Caco-2 (cell line): ENCODE results near the gene SNAPC3. TPM values are rescaled to one million over a fixed set of nuclear protein-coding genes. Genes with fewer than 3 reads are reported as not detected.

Source experiments
- BruUV-seq: library from RNA; stranded (reverse); fragments of 400-500 nt; replicated peaks from 2 replicates; lab custom pipeline; 2021; lab: Mats Ljungman, UMichigan
- CTCF ChIA-PET: fragments of 300-600 bp; sonication (Branson Sonifier 250); formaldehyde crosslinking; loops from one replicate; lab custom pipeline; 2022; ENCODE audit warnings: antibody characterized with exemption; lab: Charles Lee
- POLR2A ChIA-PET: fragments of 300-600 bp; sonication (Branson Sonifier 250); formaldehyde crosslinking; loops from one replicate; lab custom pipeline; 2022; ENCODE audit warnings: antibody characterized with exemption; lab: Charles Lee
- DNase-seq, 2 experiments: peaks; one replicate each; pipeline versions ENCODE4 v3.0.0 to v3.0.0-alpha.2; 2020 to 2022
- H3K27me3 ChIP-seq: replicated peaks from 2 replicates; pipeline ENCODE4 v1.6.0; 2011; ENCODE audit warnings: low read length; ENCODE audit not compliant: control insufficient read depth, insufficient read depth
- H3K36me3 ChIP-seq: 2 replicates; pipeline ENCODE4 v1.5.1; 2011; ENCODE audit warnings: low read length; ENCODE audit not compliant: control insufficient read depth, insufficient read depth
- H3K4me1 ChIP-seq: fragments of 250-450 bp; sonication (Bioruptor Pico); 2 replicates; pipeline ENCODE4 v1.5.1; 2020; ENCODE audit warnings: mild to moderate bottlenecking
- H3K4me3 ChIP-seq: 2 replicates; pipeline ENCODE4 v1.5.1; 2011; ENCODE audit warnings: low read depth, mild to moderate bottlenecking, control low read depth, low read length
- H3K9me3 ChIP-seq: fragments of 250-450 bp; sonication (Bioruptor Pico); 2 replicates; pipeline ENCODE4 v1.5.1; 2020; ENCODE audit warnings: mild to moderate bottlenecking, moderate library complexity
- H3K27ac Mint-ChIP-seq: one replicate; pipeline ENCODE4 v1.8.0; 2022; ENCODE audit warnings: mixed read lengths; ENCODE audit not compliant: unreplicated experiment
- H3K27me3 Mint-ChIP-seq: one replicate; pipeline ENCODE4 v1.8.0; 2022; ENCODE audit warnings: mixed read lengths; ENCODE audit not compliant: insufficient read depth, unreplicated experiment
- H3K36me3 Mint-ChIP-seq: one replicate; pipeline ENCODE4 v1.8.0; 2022; ENCODE audit warnings: mild to moderate bottlenecking, mixed read lengths; ENCODE audit not compliant: insufficient read depth, unreplicated experiment
- H3K4me1 Mint-ChIP-seq: one replicate; pipeline ENCODE4 v1.8.0; 2022; ENCODE audit warnings: low read depth, mixed read lengths; ENCODE audit not compliant: unreplicated experiment
- H3K4me3 Mint-ChIP-seq: one replicate; pipeline ENCODE4 v1.8.0; 2022; ENCODE audit warnings: mild to moderate bottlenecking, moderate library complexity, mixed read lengths; ENCODE audit not compliant: unreplicated experiment
- H3K9me3 Mint-ChIP-seq: one replicate; pipeline ENCODE4 v1.8.0; 2022; ENCODE audit warnings: mixed read lengths; ENCODE audit not compliant: unreplicated experiment
- intact Hi-C: fragments of 100-400 bp; cut with micrococcal nuclease; formaldehyde crosslinking; loops from one replicate; pipeline ENCODE4 v1.10.0; 2022; ENCODE audit not compliant: unreplicated experiment
- total RNA-seq: library from RNA; stranded (reverse); gene quantifications from 2 replicates; pipeline ENCODE4 v1.2.3, GENCODE V29; 2022
- TF ChIP-seq, protein P1 (sequence below), 2 experiments: fragments of 200-600 bp in 1 of 2; IDR thresholded peaks; 1 replicate in 1 of 2; 2 replicates in 1 of 2; pipeline versions ENCODE4 v1.5.1 to v1.8.0; 2011 to 2022; ENCODE audit warnings: antibody characterized with exemption in 1 of 2, control low read depth in 1 of 2, inconsistent platforms in 1 of 2, low read depth in 1 of 2, low read length in 1 of 2, mild to moderate bottlenecking in 1 of 2, moderate library complexity in 1 of 2; ENCODE audit not compliant: insufficient read depth in 1 of 2, severe bottlenecking in 1 of 2, unreplicated experiment in 1 of 2

The SNAPC3 gene
- total RNA-seq, 1 experiment from 2014 or later = 21.1 TPM

DNA sequence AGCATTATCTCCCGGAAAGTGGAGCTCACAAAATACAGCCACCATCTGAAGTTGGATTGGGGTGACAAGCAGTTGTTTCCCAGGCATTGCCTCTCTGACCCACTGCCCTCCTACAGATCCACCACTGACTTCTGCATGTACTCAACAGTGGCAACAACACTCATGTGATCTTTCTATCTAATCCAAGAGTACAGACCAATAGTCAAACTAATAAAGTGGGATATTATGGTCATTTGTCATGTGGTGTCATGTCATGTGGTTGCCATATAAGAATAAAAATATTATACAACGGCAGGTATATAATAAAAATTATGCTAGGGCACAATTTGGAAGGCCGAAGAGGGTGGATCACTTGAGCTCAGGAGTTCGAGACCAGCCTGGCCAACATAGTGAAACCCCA lies 33.0 kb upstream of the SNAPC3 start:
- no peak overlapping the region for H3K4me3 ChIP-seq
- Mint-ChIP-seq H3K36me3 (no peaks in the 10 kb centered on the region), H3K4me1 (no peaks in the 10 kb centered on the region), H3K9me3 (no peaks in the 10 kb centered on the region), H3K27ac (no peak overlapping the region), H3K27me3 (no peaks in the 10 kb centered on the region), H3K4me3 (no peak overlapping the region)
- no peaks in the 10 kb centered on the region for H3K9me3 ChIP-seq
- intact Hi-C loops = no loop called here
- DNase-seq = no peak
- POLR2A ChIA-PET = no interaction called here
- no peaks in the 10 kb centered on the region for H3K4me1 ChIP-seq
- CTCF ChIA-PET = no interaction called here
- H3K27me3 ChIP-seq = no peaks in the 10 kb centered on the region
- no peaks in the 10 kb centered on the region for H3K36me3 ChIP-seq
- BruUV-seq = no TSS peak
- TF ChIP-seq, protein P1, sequence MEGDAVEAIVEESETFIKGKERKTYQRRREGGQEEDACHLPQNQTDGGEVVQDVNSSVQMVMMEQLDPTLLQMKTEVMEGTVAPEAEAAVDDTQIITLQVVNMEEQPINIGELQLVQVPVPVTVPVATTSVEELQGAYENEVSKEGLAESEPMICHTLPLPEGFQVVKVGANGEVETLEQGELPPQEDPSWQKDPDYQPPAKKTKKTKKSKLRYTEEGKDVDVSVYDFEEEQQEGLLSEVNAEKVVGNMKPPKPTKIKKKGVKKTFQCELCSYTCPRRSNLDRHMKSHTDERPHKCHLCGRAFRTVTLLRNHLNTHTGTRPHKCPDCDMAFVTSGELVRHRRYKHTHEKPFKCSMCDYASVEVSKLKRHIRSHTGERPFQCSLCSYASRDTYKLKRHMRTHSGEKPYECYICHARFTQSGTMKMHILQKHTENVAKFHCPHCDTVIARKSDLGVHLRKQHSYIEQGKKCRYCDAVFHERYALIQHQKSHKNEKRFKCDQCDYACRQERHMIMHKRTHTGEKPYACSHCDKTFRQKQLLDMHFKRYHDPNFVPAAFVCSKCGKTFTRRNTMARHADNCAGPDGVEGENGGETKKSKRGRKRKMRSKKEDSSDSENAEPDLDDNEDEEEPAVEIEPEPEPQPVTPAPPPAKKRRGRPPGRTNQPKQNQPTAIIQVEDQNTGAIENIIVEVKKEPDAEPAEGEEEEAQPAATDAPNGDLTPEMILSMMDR (IDR thresholded peaks at IDR 0.05; ENCODE audit: insufficient read depth in 1 of 2, low read depth in 1 of 2, low read length in 1 of 2, severe bottlenecking in 1 of 2, unreplicated experiment in 1 of 2) = no peak

DNA sequence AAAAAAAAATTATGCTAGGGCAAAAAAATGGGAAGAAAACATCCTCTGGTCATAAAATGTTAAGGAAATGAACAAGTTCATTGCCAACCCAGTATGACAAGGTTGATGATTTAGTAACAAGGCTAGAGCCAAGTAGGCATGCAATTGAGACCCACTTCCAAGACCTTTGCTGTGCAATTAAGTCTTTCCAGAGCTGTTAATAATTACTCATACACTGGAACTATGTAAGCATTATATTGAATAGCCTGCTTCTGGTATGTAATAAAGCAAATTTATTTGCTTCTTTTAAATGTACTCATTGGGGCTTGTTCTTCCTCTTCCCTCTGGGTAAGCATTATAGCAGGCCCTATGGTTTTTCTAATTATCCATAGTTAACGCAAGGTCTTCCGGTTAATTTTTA lies 32.5 kb upstream of the SNAPC3 start:
- ChIA-PET POLR2A (no interaction called here), CTCF (no interaction called here)
- DNase-seq = no peak
- H3K9me3 ChIP-seq = no peaks in the 10 kb centered on the region
- intact Hi-C loops = no loop called here
- no peak overlapping the region for H3K4me3 ChIP-seq
- H3K27me3 ChIP-seq = no peaks in the 10 kb centered on the region
- Mint-ChIP-seq H3K36me3 (no peaks in the 10 kb centered on the region), H3K27me3 (no peaks in the 10 kb centered on the region), H3K9me3 (no peaks in the 10 kb centered on the region), H3K4me1 (no peaks in the 10 kb centered on the region), H3K27ac (no peak overlapping the region), H3K4me3 (no peak overlapping the region)
- BruUV-seq = no TSS peak
- no peaks in the 10 kb centered on the region for H3K36me3 ChIP-seq
- TF ChIP-seq, protein P1 (IDR thresholded peaks at IDR 0.05; ENCODE audit: insufficient read depth in 1 of 2, low read depth in 1 of 2, low read length in 1 of 2, severe bottlenecking in 1 of 2, unreplicated experiment in 1 of 2) = no peak
- no peaks in the 10 kb centered on the region for H3K4me1 ChIP-seq

DNA sequence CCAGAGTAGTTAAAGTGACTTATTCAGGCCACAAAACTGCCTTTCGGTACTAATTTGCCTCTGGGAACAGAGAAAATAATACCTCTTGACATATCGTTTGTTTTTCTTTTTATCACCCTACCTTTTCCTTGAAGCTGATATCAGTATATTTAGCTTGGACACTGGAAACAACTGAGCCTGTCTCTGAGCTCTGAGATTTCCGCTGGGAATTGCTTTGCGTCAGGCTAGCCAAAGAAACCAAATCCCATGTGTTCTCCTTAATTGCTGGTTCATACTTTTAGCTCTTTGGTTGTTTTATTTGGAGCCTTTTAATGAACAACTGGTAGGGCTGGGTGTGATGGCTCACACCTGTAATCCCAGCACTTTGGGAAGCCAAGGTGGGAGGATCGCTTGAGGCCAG lies 30.3 kb upstream of the SNAPC3 start:
- no peak overlapping the region for H3K4me3 Mint-ChIP-seq
- H3K4me1 Mint-ChIP-seq = no peaks in the 10 kb centered on the region
- no peaks in the 10 kb centered on the region for H3K27me3 ChIP-seq
- CTCF ChIA-PET = no interaction called here
- H3K27ac Mint-ChIP-seq = no peak overlapping the region
- H3K36me3 Mint-ChIP-seq = no peaks in the 10 kb centered on the region
- H3K9me3 ChIP-seq = no peaks in the 10 kb centered on the region
- no peaks in the 10 kb centered on the region for H3K36me3 ChIP-seq
- H3K4me3 ChIP-seq = no peak overlapping the region
- H3K4me1 ChIP-seq = no peaks in the 10 kb centered on the region
- TF ChIP-seq, protein P1 (IDR thresholded peaks at IDR 0.05; ENCODE audit: insufficient read depth in 1 of 2, low read depth in 1 of 2, low read length in 1 of 2, severe bottlenecking in 1 of 2, unreplicated experiment in 1 of 2) = no peak
- POLR2A ChIA-PET = no interaction called here
- DNase-seq = no peak
- BruUV-seq = no TSS peak
- H3K9me3 Mint-ChIP-seq = no peaks in the 10 kb centered on the region
- H3K27me3 Mint-ChIP-seq = no peaks in the 10 kb centered on the region
- intact Hi-C loops = no loop called here
